Astrocyte (in vitro differentiated cells and primary cell): ENCODE measurements around the gene L3MBTL2. TPM values are rescaled to one million over a fixed set of nuclear protein-coding genes. Genes with fewer than 3 reads are reported as not detected.

Experiments used
- DNase-seq: peaks from one replicate; pipeline ENCODE4 v3.0.0-alpha.2; 2010; ENCODE audit warnings: low read depth
- FAIRE-seq: peaks from 2 replicates; lab custom pipeline; 2011; peaks lifted over from hg19 to GRCh38; lab: Jason Lieb, UNC
- H2AFZ ChIP-seq: 2 replicates; pipeline ENCODE4 v1.6.0; 2012; ENCODE audit warnings: low read depth, low read length, inconsistent platforms
- H3K27ac ChIP-seq: 2 replicates; pipeline ENCODE4 v1.5.1; 2011; ENCODE audit warnings: low read depth, low read length, inconsistent platforms
- H3K27me3 ChIP-seq: 2 replicates; pipeline ENCODE4 v1.6.0; 2011; ENCODE audit warnings: low read length, inconsistent platforms; ENCODE audit not compliant: insufficient read depth
- H3K36me3 ChIP-seq: 2 replicates; pipeline ENCODE4 v1.5.1; 2011; ENCODE audit warnings: low read length, inconsistent platforms; ENCODE audit not compliant: insufficient read depth
- H3K4me1 ChIP-seq: 2 replicates; pipeline ENCODE4 v1.5.1; 2011; ENCODE audit warnings: low read length, inconsistent platforms; ENCODE audit not compliant: insufficient read depth
- H3K4me2 ChIP-seq: 2 replicates; pipeline ENCODE4 v1.6.0; 2012; ENCODE audit warnings: low read length, inconsistent platforms
- H3K4me3 ChIP-seq: 2 replicates; pipeline ENCODE4 v1.5.1; 2011; ENCODE audit warnings: low read depth, mild to moderate bottlenecking, low read length, inconsistent platforms; ENCODE audit not compliant: insufficient read depth
- H3K79me2 ChIP-seq: 2 replicates; pipeline ENCODE4 v1.6.0; 2012; ENCODE audit warnings: mild to moderate bottlenecking, low read length, inconsistent platforms; ENCODE audit not compliant: insufficient read depth
- H3K9ac ChIP-seq: 2 replicates; pipeline ENCODE4 v1.6.0; 2012; ENCODE audit warnings: mild to moderate bottlenecking, low read length, inconsistent platforms
- H3K9me3 ChIP-seq: 2 replicates; pipeline ENCODE4 v1.5.1; 2012; ENCODE audit warnings: low read depth, mild to moderate bottlenecking, low read length, inconsistent platforms; ENCODE audit not compliant: insufficient read depth
- H4K20me1 ChIP-seq: 2 replicates; pipeline ENCODE4 v1.6.0; 2012; ENCODE audit warnings: low read length, inconsistent platforms; ENCODE audit not compliant: insufficient read depth
- H3K27ac Mint-ChIP-seq: one replicate; pipeline ENCODE4 v1.8.0; 2021; ENCODE audit warnings: mild to moderate bottlenecking, mixed read lengths; ENCODE audit not compliant: unreplicated experiment
- H3K27me3 Mint-ChIP-seq: one replicate; pipeline ENCODE4 v1.8.0; 2021; ENCODE audit warnings: low read depth, mixed read lengths; ENCODE audit not compliant: unreplicated experiment
- H3K36me3 Mint-ChIP-seq: one replicate; pipeline ENCODE4 v1.8.0; 2021; ENCODE audit warnings: low read depth, mixed read lengths; ENCODE audit not compliant: unreplicated experiment
- H3K4me1 Mint-ChIP-seq: one replicate; pipeline ENCODE4 v1.8.0; 2021; ENCODE audit warnings: low read depth, mixed read lengths; ENCODE audit not compliant: unreplicated experiment
- H3K4me3 Mint-ChIP-seq: one replicate; pipeline ENCODE4 v1.8.0; 2021; ENCODE audit warnings: mild to moderate bottlenecking, moderate library complexity, mixed read lengths; ENCODE audit not compliant: unreplicated experiment
- H3K9me3 Mint-ChIP-seq: one replicate; pipeline ENCODE4 v1.8.0; 2021; ENCODE audit warnings: mild to moderate bottlenecking, mixed read lengths; ENCODE audit not compliant: unreplicated experiment
- CTCF ChIP-seq: IDR thresholded peaks from 2 replicates; pipeline ENCODE4 v1.5.1; 2011; ENCODE audit warnings: low read depth, mild to moderate bottlenecking, inconsistent platforms, low read length, moderate library complexity; ENCODE audit not compliant: insufficient read depth
- EZH2 ChIP-seq: IDR thresholded peaks from 2 replicates; pipeline ENCODE4 v1.6.1; 2012; ENCODE audit warnings: mild to moderate bottlenecking, low read length, inconsistent platforms; ENCODE audit not compliant: insufficient read depth
- total RNA-seq: library from RNA; stranded (reverse); gene quantifications from 2 replicates; pipeline ENCODE4 v1.2.1, GENCODE V29; 2021

Gene L3MBTL2
- total RNA-seq, 1 donor from 2014 or later = 20.6 TPM

- FAIRE-seq = no peak
- H3K27me3 Mint-ChIP-seq = peaks cover 5% of the 10 kb centered on the region
- TF ChIP-seq CTCF (no peak), EZH2 (no peak)
These were observed 26.3 kb downstream of the L3MBTL2 start for GRCh38 chr22:41231369-41231768.

GRCh38 chr22:41234815-41235695 lies 29.9 kb downstream of the L3MBTL2 start:
- FAIRE-seq = no peak

More at GRCh38 chr22:41231369-41231768, 26.3 kb downstream of the L3MBTL2 start:
- Mint-ChIP-seq H3K4me3 (no peak overlapping the region), H3K4me1 (no peaks in the 10 kb centered on the region), H3K27ac (no peak overlapping the region), H3K36me3 (peaks cover 16% of the 10 kb centered on the region), H3K9me3 (no peaks in the 10 kb centered on the region)
- Histone ChIP-seq H3K4me2 (no peak overlapping the region), H3K4me3 (no peak overlapping the region), H3K36me3 (no peaks in the 10 kb centered on the region), H4K20me1 (peaks cover 6% of the 10 kb centered on the region), H3K27me3 (no peaks in the 10 kb centered on the region), H3K9ac (no peak overlapping the region), H3K79me2 (no peaks in the 10 kb centered on the region), H3K27ac (no peak overlapping the region), H3K9me3 (no peaks in the 10 kb centered on the region), H2AFZ (no peak overlapping the region), H3K4me1 (no peaks in the 10 kb centered on the region)
- no peak for DNase-seq

GRCh38 chr22:41237036-41237706 lies 32.1 kb downstream of the L3MBTL2 start:
- Histone ChIP-seq H3K9ac (no peak overlapping the region), H3K4me1 (peaks cover 3% of the 10 kb centered on the region), H3K27me3 (no peaks in the 10 kb centered on the region), H3K27ac (no peak overlapping the region), H3K4me3 (peak overlapping the region; percentile 49), H4K20me1 (no peaks in the 10 kb centered on the region), H3K36me3 (no peaks in the 10 kb centered on the region), H3K4me2 (peak overlapping the region; percentile 84), H2AFZ (peak overlapping the region; percentile 77), H3K9me3 (no peaks in the 10 kb centered on the region), H3K79me2 (no peaks in the 10 kb centered on the region)
- H3K36me3 Mint-ChIP-seq = no peaks in the 10 kb centered on the region
- FAIRE-seq (no peak), DNase-seq (no peak)
- H3K4me1 Mint-ChIP-seq = no peaks in the 10 kb centered on the region
- TF ChIP-seq CTCF (no peak), EZH2 (no peak)
- peaks cover 13% of the 10 kb centered on the region for H3K27me3 Mint-ChIP-seq
- H3K4me3 Mint-ChIP-seq = no peak overlapping the region
- H3K27ac Mint-ChIP-seq = no peak overlapping the region
- H3K9me3 Mint-ChIP-seq = no peaks in the 10 kb centered on the region

More at GRCh38 chr22:41234815-41235695, 29.9 kb downstream of the L3MBTL2 start:
- no peaks in the 10 kb centered on the region for H3K36me3 ChIP-seq
- Mint-ChIP-seq H3K4me3 (no peak overlapping the region), H3K27ac (no peak overlapping the region), H3K27me3 (peaks cover 13% of the 10 kb centered on the region), H3K36me3 (peaks cover 7% of the 10 kb centered on the region), H3K4me1 (no peaks in the 10 kb centered on the region), H3K9me3 (no peaks in the 10 kb centered on the region)
- H4K20me1 ChIP-seq = peaks cover 6% of the 10 kb centered on the region
- H3K4me3 ChIP-seq = no peak overlapping the region
- H2AFZ ChIP-seq = no peak overlapping the region
- no peaks in the 10 kb centered on the region for H3K79me2 ChIP-seq
- no peaks in the 10 kb centered on the region for H3K9me3 ChIP-seq
- peaks cover 3% of the 10 kb centered on the region for H3K4me1 ChIP-seq
- no peaks in the 10 kb centered on the region for H3K27me3 ChIP-seq
- no peak overlapping the region for H3K27ac ChIP-seq
- no peak overlapping the region for H3K4me2 ChIP-seq
- DNase-seq = no peak
- no peak overlapping the region for H3K9ac ChIP-seq
- TF ChIP-seq EZH2 = no peak
